Keratinocyte (primary cell): ENCODE data around the gene ABR. TPM values are rescaled to one million over a fixed set of nuclear protein-coding genes. Genes with fewer than 3 reads are reported as not detected.

Source experiments
- DNase-seq: peaks from one replicate; pipeline ENCODE4 v3.0.0-alpha.2; 2011; ENCODE audit warnings: low read depth, missing footprints, low spot score
- FAIRE-seq: peaks from 2 replicates; lab custom pipeline; 2011; peaks lifted over from hg19 to GRCh38; lab: Jason Lieb, UNC
- H2AFZ ChIP-seq: 2 replicates; pipeline ENCODE4 v1.6.0; 2012; ENCODE audit warnings: low read length, control low read depth, inconsistent platforms; ENCODE audit not compliant: control insufficient read depth
- H3K27ac ChIP-seq: 2 replicates; pipeline ENCODE4 v1.5.1; 2011; ENCODE audit warnings: low read length; ENCODE audit not compliant: control insufficient read depth, insufficient read depth
- H3K27me3 ChIP-seq: 3 replicates; pipeline ENCODE4 v1.6.0; 2011; ENCODE audit warnings: low read length; ENCODE audit not compliant: control insufficient read depth, insufficient read depth; ENCODE audit errors: extremely low read depth
- H3K36me3 ChIP-seq, 2 experiments: 2 replicates in 1 of 2; 3 replicates in 1 of 2; pipeline ENCODE4 v1.5.1; 2011; ENCODE audit warnings: low read length in 2 of 2, mild to moderate bottlenecking in 1 of 2; ENCODE audit not compliant: control insufficient read depth in 2 of 2, insufficient read depth in 2 of 2; ENCODE audit errors: extremely low read depth in 1 of 2
- H3K4me1 ChIP-seq: 3 replicates; pipeline ENCODE4 v1.5.1; 2011; ENCODE audit warnings: low read length; ENCODE audit not compliant: control insufficient read depth, insufficient read depth; ENCODE audit errors: extremely low read depth
- H3K4me2 ChIP-seq: 3 replicates; pipeline ENCODE4 v1.6.0; 2011; ENCODE audit warnings: low read depth, low read length; ENCODE audit not compliant: control insufficient read depth, insufficient read depth; ENCODE audit errors: extremely low read depth
- H3K4me3 ChIP-seq, 3 experiments: fragments of 200-600 bp in 1 of 3; sonication (generic) in 1 of 3; 2 replicates in 2 of 3; 3 replicates in 1 of 3; pipeline ENCODE4 v1.5.1; 2011 to 2016; ENCODE audit warnings: low read length in 3 of 3, mild to moderate bottlenecking in 3 of 3, control low read depth in 2 of 3, inconsistent platforms in 1 of 3, low read depth in 1 of 3, mixed read lengths in 1 of 3, mixed run types in 1 of 3, moderate library complexity in 1 of 3; ENCODE audit not compliant: control insufficient read depth in 2 of 3, insufficient read depth in 2 of 3; ENCODE audit errors: extremely low read depth in 1 of 3
- H3K79me2 ChIP-seq: 2 replicates; pipeline ENCODE4 v1.6.0; 2012; ENCODE audit warnings: low read length; ENCODE audit not compliant: control insufficient read depth, insufficient read depth
- H3K9ac ChIP-seq: 3 replicates; pipeline ENCODE4 v1.6.0; 2011; ENCODE audit warnings: low read length; ENCODE audit not compliant: control insufficient read depth, insufficient read depth; ENCODE audit errors: extremely low read depth
- H3K9me1 ChIP-seq: 3 replicates; pipeline ENCODE4 v1.6.0; 2011; ENCODE audit warnings: low read length; ENCODE audit not compliant: control insufficient read depth, insufficient read depth; ENCODE audit errors: extremely low read depth
- H3K9me3 ChIP-seq: 2 replicates; pipeline ENCODE4 v1.5.1; 2012; ENCODE audit warnings: low read depth, low read length; ENCODE audit not compliant: control insufficient read depth
- H4K20me1 ChIP-seq: 3 replicates; pipeline ENCODE4 v1.6.0; 2011; ENCODE audit warnings: low read length; ENCODE audit not compliant: control insufficient read depth, insufficient read depth; ENCODE audit errors: extremely low read depth
- CTCF ChIP-seq, 3 experiments: IDR thresholded peaks in 1 of 3; conservative IDR thresholded peaks in 1 of 3; optimal IDR thresholded peaks in 1 of 3; 2 replicates in 2 of 3; 3 replicates in 1 of 3; pipeline versions ENCODE3 to v1.5.1; 2011; ENCODE audit warnings: low read length in 3 of 3, mild to moderate bottlenecking in 3 of 3, moderate library complexity in 2 of 3, control low read depth in 1 of 3, inconsistent platforms in 1 of 3; ENCODE audit not compliant: insufficient read depth in 2 of 3; ENCODE audit errors: extremely low read depth in 1 of 3
- EZH2 ChIP-seq: IDR thresholded peaks from one replicate; pipeline ENCODE4 v1.6.1; 2012; ENCODE audit warnings: inconsistent platforms, mild to moderate bottlenecking, low read length, moderate library complexity
- dilution Hi-C: fragments of 300-500 bp; cut with MboI; formaldehyde crosslinking; loops from one replicate; pipeline ENCODE4 v1.7.0; 2020; ENCODE audit warnings: low sequenced_read_pairs; ENCODE audit not compliant: extremely low pct_ligation_motif_present
- polyA plus RNA-seq, 5 experiments: library from polyadenylated mRNA; depleted of rRNA in 3 of 5; stranded (reverse) in 3 of 5; stranded (forward) in 1 of 5; unstranded in 1 of 5; fragments of >200 nt; gene quantifications; 1 replicate in 1 of 5; 2 replicates in 3 of 5; 3 replicates in 1 of 5; pipeline versions ENCODE4 v1.2.1 to v1.2.3, GENCODE V29; 2011 to 2012; ENCODE audit warnings: missing spikeins in 2 of 5, low read depth in 1 of 5, low replicate concordance in 1 of 5

Gene ABR
- polyA plus RNA-seq, 1 donor (not counting 4 experiments of a cell fraction or from before 2014, with no cell fraction given): 17.3 TPM

GRCh38 chr17:977166-977565 is 202.6 kb downstream of the ABR start:
- Histone ChIP-seq H3K9me3 (no peaks in the 10 kb centered on the region), H4K20me1 (peaks cover 5% of the 10 kb centered on the region), H3K27ac (peak overlapping the region; percentile 89), H3K36me3 (no peaks in the 10 kb centered on the region), H3K27me3 (no peaks in the 10 kb centered on the region), H3K79me2 (peaks cover 58% of the 10 kb centered on the region), H3K9ac (peak overlapping the region; percentile 92), H3K4me3 (peak overlapping the region; percentile 91 to 97 (median 96)), H3K9me1 (no peaks in the 10 kb centered on the region), H3K4me1 (peaks cover 58% of the 10 kb centered on the region), H2AFZ (no peak overlapping the region), H3K4me2 (peak overlapping the region; percentile 95)
- no peak for TF ChIP-seq CTCF (optimal IDR thresholded peaks at IDR 0.05 in 1 of 3, IDR thresholded peaks at IDR 0.05 in 1 of 3, conservative IDR thresholded peaks at IDR 0.05 in 1 of 3; ENCODE audit: extremely low read depth in 1 of 3, insufficient read depth in 2 of 3, low read length in 3 of 3)
- no peak for TF ChIP-seq EZH2
- FAIRE-seq: peak; percentile 83
- dilution Hi-C loops: loop anchor here (25.0 kb wide), 1 partner anchor 190 kb away; the partner anchor contains the start of genes GLOD4 and MRM3
- DNase-seq: no peak

GRCh38 chr17:976312-976711 is 203.5 kb downstream of the ABR start:
- TF ChIP-seq CTCF (optimal IDR thresholded peaks at IDR 0.05 in 1 of 3, IDR thresholded peaks at IDR 0.05 in 1 of 3, conservative IDR thresholded peaks at IDR 0.05 in 1 of 3; ENCODE audit: extremely low read depth in 1 of 3, insufficient read depth in 2 of 3, low read length in 3 of 3) (no peak), EZH2 (no peak)
- DNase-seq (no peak), FAIRE-seq (peak; percentile 32)
- Histone ChIP-seq H3K9me1 (no peaks in the 10 kb centered on the region), H3K27ac (peak overlapping the region; percentile 89), H3K9ac (peak overlapping the region; percentile 92), H4K20me1 (peaks cover 5% of the 10 kb centered on the region), H3K9me3 (no peaks in the 10 kb centered on the region), H3K79me2 (peaks cover 67% of the 10 kb centered on the region), H3K4me2 (peak overlapping the region; percentile 95), H3K36me3 (no peaks in the 10 kb centered on the region), H2AFZ (no peak overlapping the region), H3K4me3 (peak overlapping the region in 1 of 3 experiments; percentile 91), H3K27me3 (no peaks in the 10 kb centered on the region), H3K4me1 (peaks cover 58% of the 10 kb centered on the region)
- dilution Hi-C loops: loop anchor here (25.0 kb wide), 1 partner anchor 189 kb away; the partner anchor contains the start of genes GLOD4 and MRM3
